Measurements from ENCODE around the gene ALPL. TPM values are rescaled to one million over a fixed set of nuclear protein-coding genes. Genes with fewer than 3 reads are reported as not detected.

The ALPL gene
- total and polyA plus RNA-seq, 4 donors: 3.3 to 93.1 (median 40.7) TPM

DNA sequence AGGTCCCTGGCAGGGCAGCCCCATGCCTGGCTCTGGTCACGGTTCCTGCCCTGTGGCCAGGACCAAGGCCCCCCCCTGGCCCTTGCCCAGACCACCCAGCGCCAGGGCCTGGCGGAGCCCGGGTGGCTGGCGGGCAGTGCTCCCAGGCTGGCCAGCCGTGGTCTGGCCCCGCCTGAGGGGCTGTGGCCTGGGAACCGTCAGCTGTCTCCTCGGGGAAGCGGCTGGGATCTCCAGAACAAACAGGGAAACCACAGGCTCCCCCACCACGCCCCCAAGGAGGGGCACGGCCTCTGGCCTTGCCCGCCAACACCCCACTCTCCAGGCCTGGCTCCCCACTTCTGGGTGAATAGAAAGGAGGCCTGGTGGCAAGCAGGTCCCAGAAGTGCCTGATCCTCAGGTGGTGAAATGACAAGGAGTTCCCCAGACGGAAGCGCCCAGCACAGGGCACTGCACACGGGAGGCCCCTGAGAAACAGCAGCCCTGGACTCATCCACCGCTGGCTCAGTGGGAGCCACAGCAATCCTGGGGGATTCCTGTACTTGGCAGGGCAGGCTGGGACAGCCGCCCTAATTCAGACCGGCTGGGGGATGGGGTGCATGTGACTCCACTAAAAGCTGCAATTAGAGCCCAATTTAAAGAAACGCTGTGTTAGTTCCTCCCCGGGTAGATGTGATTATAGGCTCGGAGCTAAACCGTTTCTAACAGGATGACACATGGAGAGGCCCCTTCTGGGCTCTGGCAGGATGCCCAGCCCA is 81.1 kb downstream of the ALPL start:
- Histone ChIP-seq H3K27ac (ENCODE audit: low read depth in 1 of 2, low read length in 2 of 2) (no peak overlapping the region), H3K9ac (ENCODE audit: low read depth in 1 of 2, low read length in 2 of 2) (no peak overlapping the region), H3K9me3 (ENCODE audit: control insufficient read depth in 4 of 4, low read length in 3 of 4) (no peaks in the 10 kb centered on the region), H3K4me3 (ENCODE audit: low read depth in 1 of 3, low read length in 3 of 3) (no peak overlapping the region), H3K27me3 (ENCODE audit: control insufficient read depth in 4 of 4, insufficient read depth in 4 of 4, low read length in 3 of 4) (no peaks in the 10 kb centered on the region), H3K36me3 (ENCODE audit: control insufficient read depth in 4 of 4, insufficient read depth in 3 of 4, low read depth in 1 of 4, low read length in 3 of 4) (no peaks in the 10 kb centered on the region), H3K4me1 (ENCODE audit: control insufficient read depth in 4 of 4, insufficient read depth in 4 of 4, low read length in 3 of 4) (peaks cover 0 to 4% (median 0%) of the 10 kb centered on the region in 4 donors)
- TF ChIP-seq HNF4G (IDR thresholded peaks at IDR 0.05) (no peak), HNF4A (conservative IDR thresholded peaks at IDR 0.05) (no peak), TAF1 (conservative IDR thresholded peaks at IDR 0.05) (no peak), FOXA2 (IDR thresholded peaks at IDR 0.05) (no peak), EGR1 (IDR thresholded peaks at IDR 0.05; ENCODE audit: low read depth in 2 of 2) (no peak), ATF3 (IDR thresholded peaks at IDR 0.05) (no peak)
- 42% methylated on average over 23 of the region's 23 CpGs for WGBS
- no peak for DNase-seq (ENCODE audit: low spot score)

DNA sequence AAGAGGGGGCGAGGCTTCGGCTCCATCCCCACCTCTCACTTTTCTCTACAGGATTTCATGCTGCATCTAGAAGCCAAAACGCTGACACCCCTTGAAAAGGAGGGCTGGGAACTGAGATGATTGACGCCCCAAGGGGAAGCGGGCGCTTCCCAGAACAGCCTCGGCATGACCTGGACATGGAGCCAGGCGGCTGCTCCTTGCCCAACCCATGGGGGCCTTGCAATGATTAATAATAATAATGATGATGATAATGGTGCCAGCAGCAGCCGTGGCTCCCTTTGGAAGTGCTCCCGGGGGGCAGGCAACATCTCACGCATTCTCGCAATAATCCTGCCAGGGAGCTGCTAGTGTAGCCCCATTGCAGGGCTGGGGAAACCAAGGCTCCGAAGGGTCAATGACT is 81.7 kb downstream of the ALPL start:
- Histone ChIP-seq H3K4me1 (ENCODE audit: control insufficient read depth in 4 of 4, insufficient read depth in 4 of 4, low read length in 3 of 4) (peaks cover 0 to 4% (median 0%) of the 10 kb centered on the region in 4 donors), H3K27me3 (ENCODE audit: control insufficient read depth in 4 of 4, insufficient read depth in 4 of 4, low read length in 3 of 4) (no peaks in the 10 kb centered on the region), H3K27ac (ENCODE audit: low read depth in 1 of 2, low read length in 2 of 2) (no peak overlapping the region)

GRCh38 chr1:21592086-21592865 is 83.1 kb downstream of the ALPL start:
- no peak for DNase-seq (ENCODE audit: low spot score)
- H3K4me3 ChIP-seq (ENCODE audit: low read depth in 1 of 3, low read length in 3 of 3): no peak overlapping the region
- no peaks in the 10 kb centered on the region for H3K9me3 ChIP-seq (ENCODE audit: control insufficient read depth in 4 of 4, low read length in 3 of 4)
- 81% methylated on average over 12 of the region's 12 CpGs for WGBS
- H3K4me1 ChIP-seq (ENCODE audit: control insufficient read depth in 4 of 4, insufficient read depth in 4 of 4, low read length in 3 of 4): no peaks in the 10 kb centered on the region
- H3K36me3 ChIP-seq (ENCODE audit: control insufficient read depth in 4 of 4, insufficient read depth in 3 of 4, low read depth in 1 of 4, low read length in 3 of 4): peaks cover 0 to 3% (median 2%) of the 10 kb centered on the region in 4 donors
- H3K9ac ChIP-seq (ENCODE audit: low read depth in 1 of 2, low read length in 2 of 2): no peak overlapping the region
- H3K27me3 ChIP-seq (ENCODE audit: control insufficient read depth in 4 of 4, insufficient read depth in 4 of 4, low read length in 3 of 4): no peaks in the 10 kb centered on the region
- H3K27ac ChIP-seq (ENCODE audit: low read depth in 1 of 2, low read length in 2 of 2): no peak overlapping the region
- TF ChIP-seq CTCF (IDR thresholded peaks at IDR 0.05; ENCODE audit: low read depth, low read length, missing input control): no peak
- no peak for TF ChIP-seq NR2F2 (IDR thresholded peaks at IDR 0.05)
- no peak for TF ChIP-seq YY1 (IDR thresholded peaks at IDR 0.05)
- no peak for TF ChIP-seq RXRA (IDR thresholded peaks at IDR 0.05)
- TF ChIP-seq ATF3 (IDR thresholded peaks at IDR 0.05): no peak
- no peak for TF ChIP-seq EGR1 (IDR thresholded peaks at IDR 0.05; ENCODE audit: low read depth in 2 of 2)
- TF ChIP-seq, protein P1, sequence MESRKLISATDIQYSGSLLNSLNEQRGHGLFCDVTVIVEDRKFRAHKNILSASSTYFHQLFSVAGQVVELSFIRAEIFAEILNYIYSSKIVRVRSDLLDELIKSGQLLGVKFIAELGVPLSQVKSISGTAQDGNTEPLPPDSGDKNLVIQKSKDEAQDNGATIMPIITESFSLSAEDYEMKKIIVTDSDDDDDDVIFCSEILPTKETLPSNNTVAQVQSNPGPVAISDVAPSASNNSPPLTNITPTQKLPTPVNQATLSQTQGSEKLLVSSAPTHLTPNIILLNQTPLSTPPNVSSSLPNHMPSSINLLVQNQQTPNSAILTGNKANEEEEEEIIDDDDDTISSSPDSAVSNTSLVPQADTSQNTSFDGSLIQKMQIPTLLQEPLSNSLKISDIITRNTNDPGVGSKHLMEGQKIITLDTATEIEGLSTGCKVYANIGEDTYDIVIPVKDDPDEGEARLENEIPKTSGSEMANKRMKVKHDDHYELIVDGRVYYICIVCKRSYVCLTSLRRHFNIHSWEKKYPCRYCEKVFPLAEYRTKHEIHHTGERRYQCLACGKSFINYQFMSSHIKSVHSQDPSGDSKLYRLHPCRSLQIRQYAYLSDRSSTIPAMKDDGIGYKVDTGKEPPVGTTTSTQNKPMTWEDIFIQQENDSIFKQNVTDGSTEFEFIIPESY (IDR thresholded peaks at IDR 0.05): no peak
- no peak for TF ChIP-seq FOXA2 (IDR thresholded peaks at IDR 0.05)
- TF ChIP-seq JUND (IDR thresholded peaks at IDR 0.05): no peak
- no peak for TF ChIP-seq HNF4G (IDR thresholded peaks at IDR 0.05)
- TF ChIP-seq TAF1 (conservative IDR thresholded peaks at IDR 0.05): no peak
- no peak for TF ChIP-seq FOXA1 (IDR thresholded peaks at IDR 0.05)
- TF ChIP-seq GABPA (IDR thresholded peaks at IDR 0.05 in 1 of 2, conservative IDR thresholded peaks at IDR 0.05 in 1 of 2): no peak
- TF ChIP-seq HNF4A (conservative IDR thresholded peaks at IDR 0.05): no peak
- TF ChIP-seq SP1 (IDR thresholded peaks at IDR 0.05): no peak
- TF ChIP-seq RAD21 (IDR thresholded peaks at IDR 0.05): no peak
- TF ChIP-seq, protein P2, sequence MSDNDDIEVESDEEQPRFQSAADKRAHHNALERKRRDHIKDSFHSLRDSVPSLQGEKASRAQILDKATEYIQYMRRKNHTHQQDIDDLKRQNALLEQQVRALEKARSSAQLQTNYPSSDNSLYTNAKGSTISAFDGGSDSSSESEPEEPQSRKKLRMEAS (IDR thresholded peaks at IDR 0.05): no peak

More for the DNA sequence above, 81.7 kb downstream of the ALPL start:
- DNase-seq (ENCODE audit: low spot score): no peak
- H3K9me3 ChIP-seq (ENCODE audit: control insufficient read depth in 4 of 4, low read length in 3 of 4): no peaks in the 10 kb centered on the region
- TF ChIP-seq, protein P1 (IDR thresholded peaks at IDR 0.05): no peak
- TF ChIP-seq HNF4A (conservative IDR thresholded peaks at IDR 0.05) (no peak), FOXA1 (IDR thresholded peaks at IDR 0.05) (no peak)
- 68% methylated on average over 13 of the region's 13 CpGs for WGBS
- no peaks in the 10 kb centered on the region for H3K36me3 ChIP-seq (ENCODE audit: control insufficient read depth in 4 of 4, insufficient read depth in 3 of 4, low read depth in 1 of 4, low read length in 3 of 4)
- no peak overlapping the region for H3K4me3 ChIP-seq (ENCODE audit: low read depth in 1 of 3, low read length in 3 of 3)
- H3K9ac ChIP-seq (ENCODE audit: low read depth in 1 of 2, low read length in 2 of 2): no peak overlapping the region

All from liver (tissue), 9 donors.